Stimulated activated CD4-positive, alpha-beta T cell treated with anti-CD3 and anti-CD28 coated beads, Interleukin-1b, Interleukin-23, amount 100 ng/mL, for 48 hours (primary cell): ENCODE results near the gene PHF21B.
"Not testable (repeated sequence)": the region's sequence is repeated elsewhere in the genome, so short reads cannot be mapped to it uniquely, and the experiment has no call there.

Experiments
- DNase-seq: peaks from one replicate; pipeline ENCODE4 v3.0.0-alpha.2; 2020

Gene PHF21B

DNA sequence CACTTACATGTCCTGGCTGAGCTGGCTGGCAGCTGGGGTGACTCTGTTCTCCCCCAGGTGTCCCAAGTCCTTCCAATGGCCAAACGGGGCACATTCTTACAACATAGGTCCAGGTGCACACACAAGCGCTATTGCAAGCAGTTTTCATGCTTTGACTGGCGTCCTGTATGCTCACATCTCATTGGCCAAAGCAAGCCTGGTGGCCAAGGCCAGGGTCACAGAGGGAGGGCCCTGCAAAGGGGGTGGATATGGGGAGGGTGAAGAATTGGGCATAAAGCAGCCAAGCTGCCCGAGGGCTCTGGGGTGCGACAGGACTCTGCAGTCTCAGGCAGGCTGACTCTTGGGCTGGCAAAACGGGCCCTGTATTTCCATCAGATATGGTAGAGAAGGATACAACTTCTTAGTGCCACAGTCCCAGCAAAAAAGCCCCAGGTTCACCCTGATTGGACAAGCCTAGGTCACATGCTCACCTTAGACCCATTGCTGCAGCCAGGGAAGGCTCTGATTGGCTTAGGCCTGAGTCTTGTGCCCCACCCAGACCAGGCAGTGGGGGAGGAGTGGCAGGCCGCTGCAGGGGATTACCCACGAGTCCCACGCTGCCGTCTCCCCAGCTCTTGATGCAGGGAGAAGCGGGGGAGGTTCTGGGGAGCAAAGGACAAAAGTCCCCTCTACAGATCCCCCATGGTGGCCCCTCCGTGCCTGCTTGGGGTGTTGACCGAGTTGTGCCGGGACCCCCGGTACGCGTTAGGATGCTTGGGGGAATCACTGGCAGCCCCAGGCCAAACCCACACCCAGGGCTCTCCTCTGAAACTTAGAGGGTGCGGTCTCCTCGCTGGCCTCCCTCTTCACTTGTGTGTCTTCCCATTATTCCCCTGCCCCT, 146.6 kb downstream of the PHF21B start:
- no peak for DNase-seq

DNA sequence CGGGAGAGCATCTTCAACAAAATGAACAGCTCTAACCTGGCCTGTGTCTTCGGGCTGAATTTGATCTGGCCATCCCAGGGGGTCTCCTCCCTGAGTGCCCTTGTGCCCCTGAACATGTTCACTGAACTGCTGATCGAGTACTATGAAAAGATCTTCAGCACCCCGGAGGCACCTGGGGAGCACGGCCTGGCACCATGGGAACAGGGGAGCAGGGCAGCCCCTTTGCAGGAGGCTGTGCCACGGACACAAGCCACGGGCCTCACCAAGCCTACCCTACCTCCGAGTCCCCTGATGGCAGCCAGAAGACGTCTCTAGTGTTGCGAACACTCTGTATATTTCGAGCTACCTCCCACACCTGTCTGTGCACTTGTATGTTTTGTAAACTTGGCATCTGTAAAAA, 147.5 kb downstream of the PHF21B start:
- DNase-seq, result no peak

DNA sequence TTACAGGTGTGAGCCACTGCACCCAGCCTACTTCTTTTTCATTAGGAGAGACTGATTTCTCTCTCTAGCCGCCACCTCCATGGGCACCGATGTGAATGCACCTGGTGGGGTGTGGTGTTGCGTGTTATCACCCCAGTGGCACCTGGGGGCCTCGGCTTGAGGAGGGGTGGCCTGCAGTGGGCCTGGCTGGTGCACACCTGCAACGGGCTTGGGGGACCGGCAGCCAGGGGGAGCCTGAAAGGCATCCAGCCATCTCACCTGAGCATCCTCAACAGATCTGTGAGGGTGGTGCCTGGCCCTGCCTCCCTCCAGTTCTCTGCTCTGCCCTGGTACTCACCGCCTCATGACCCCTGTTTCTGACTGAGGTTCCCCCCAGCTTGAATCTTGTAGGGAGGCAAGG, 148.6 kb downstream of the PHF21B start:
- no peak for DNase-seq

DNA sequence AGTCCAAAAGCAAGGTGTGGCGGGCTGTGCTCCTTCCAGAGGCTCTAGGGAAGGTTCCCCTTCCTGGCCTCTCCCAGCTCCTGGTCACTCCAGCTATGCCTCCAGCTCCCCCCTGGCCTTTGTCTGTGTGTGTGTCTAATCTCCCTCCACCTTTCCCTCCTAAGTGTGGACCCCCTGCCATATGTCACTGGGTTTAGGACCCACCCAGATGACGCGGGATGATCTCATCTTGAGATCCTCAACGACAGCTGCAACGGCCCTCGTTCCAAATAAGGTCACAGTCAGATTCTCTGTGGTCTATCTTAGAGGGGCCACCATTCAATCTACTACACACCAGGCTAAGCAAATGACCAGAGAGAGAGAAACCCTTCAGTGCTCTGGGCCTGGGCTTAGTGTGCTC, 149.5 kb downstream of the PHF21B start:
- DNase-seq, result no peak

DNA sequence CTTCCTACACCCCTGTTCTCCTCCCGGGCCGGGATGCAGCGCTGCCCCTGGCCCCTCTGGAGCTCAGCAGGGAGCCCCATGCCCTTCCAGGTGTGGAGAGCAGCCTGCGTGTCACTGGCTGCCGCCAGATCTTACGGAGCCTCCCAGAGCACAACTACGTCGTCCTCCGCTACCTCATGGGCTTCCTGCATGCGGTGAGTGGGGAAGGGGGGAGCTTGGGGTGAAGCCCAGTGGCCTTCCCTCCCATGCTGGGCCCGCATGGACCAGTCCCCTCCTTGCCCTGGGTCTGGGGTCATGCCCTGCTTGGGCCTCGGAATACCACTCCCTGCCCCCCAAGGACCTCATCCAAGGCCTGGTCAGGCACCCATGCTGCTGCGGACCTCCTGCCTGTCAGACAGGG, 150.2 kb downstream of the PHF21B start:
- DNase-seq, result no peak

GRCh38 chr22:44858819-44859218, 151.0 kb downstream of the PHF21B start:
- DNase-seq, result not testable (repeated sequence)

DNA sequence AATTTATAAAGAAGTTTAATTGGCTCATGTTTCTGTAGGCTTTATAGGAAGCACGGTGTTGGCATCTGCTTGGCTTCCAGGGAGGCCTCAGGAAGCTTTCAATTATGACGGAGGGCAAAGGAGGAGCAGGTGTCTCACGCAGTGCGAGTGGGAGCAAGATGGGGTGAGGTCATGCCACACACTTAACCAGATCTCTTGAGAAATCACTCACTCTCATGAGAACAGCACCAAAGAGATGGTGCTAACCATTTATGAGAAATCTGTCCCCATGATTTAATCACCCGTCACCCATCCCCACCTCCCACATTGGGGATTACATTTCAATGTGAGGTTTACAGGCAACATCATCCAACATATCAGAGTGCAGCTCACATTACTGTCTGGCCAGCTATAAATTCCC, 153.9 kb downstream of the PHF21B start:
- DNase-seq, result peak; percentile 41

DNA sequence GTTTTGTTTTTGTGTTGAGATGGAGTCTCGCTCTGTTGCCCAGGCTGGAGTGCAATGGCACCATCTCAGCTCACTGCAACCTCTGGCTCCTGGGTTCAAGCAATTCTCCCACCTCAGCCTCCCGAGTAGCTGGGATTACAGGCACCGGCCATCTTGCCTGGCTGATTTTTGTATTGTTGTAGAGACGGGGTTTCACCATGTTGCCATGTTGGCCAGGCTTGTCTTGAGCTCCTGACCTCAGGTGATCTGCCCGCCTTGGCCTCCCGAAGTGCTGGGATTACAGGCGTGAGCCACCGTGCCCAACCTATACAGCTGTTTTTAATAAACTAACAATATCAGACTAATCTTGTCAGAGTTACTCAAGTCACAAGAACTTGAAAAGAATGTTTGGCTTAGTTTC, 155.2 kb downstream of the PHF21B start:
- not testable (repeated sequence) for DNase-seq

DNA sequence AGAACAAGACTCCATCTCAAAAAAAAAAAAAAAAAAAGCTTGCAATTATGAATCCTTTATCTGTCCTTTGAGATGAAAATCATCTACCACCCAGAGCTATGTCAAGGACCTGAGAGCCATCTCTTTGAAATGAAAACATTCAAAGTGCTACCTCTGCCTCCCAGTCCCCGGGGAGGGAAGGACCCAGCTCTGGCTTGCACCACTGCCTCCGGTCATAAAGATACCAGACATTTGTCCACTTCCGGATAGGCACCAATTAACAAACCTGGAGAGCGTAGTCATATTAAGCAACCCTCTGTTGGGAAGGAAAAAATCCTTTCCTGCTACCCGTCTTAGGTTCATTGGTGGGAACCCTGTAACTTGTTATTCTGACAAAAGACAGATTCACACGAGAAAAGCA, 158.9 kb downstream of the PHF21B start:
- no peak for DNase-seq

DNA sequence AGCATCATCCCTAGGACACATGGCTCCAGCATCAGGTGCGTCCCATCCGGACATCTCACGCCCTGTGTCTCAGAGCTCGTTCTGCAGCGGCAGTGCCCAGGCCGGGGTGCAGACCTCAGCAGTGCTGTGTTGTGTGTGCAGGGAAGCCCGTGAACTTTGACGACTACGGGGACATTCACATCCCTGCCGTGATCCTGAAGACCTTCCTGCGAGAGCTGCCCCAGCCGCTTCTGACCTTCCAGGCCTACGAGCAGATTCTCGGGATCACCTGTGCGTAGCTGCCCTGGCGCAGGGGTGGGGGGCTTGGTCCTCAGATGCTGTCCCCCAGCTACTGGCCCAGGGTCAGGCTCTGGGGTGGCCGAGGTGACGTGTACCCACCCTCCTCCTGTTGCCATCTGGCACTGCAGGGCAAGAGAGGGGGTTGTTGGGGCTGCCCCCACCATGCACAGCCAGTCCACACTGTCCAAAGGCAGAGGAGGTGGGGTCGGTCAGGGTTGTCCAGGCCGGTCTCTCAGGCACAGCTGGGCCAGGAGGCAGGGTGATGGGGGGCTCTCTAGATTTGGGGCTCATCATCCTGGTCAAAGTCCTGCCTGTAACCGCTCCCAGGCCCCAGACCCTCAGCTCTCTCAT, 160.9 kb downstream of the PHF21B start:
- DNase-seq, result no peak

DNA sequence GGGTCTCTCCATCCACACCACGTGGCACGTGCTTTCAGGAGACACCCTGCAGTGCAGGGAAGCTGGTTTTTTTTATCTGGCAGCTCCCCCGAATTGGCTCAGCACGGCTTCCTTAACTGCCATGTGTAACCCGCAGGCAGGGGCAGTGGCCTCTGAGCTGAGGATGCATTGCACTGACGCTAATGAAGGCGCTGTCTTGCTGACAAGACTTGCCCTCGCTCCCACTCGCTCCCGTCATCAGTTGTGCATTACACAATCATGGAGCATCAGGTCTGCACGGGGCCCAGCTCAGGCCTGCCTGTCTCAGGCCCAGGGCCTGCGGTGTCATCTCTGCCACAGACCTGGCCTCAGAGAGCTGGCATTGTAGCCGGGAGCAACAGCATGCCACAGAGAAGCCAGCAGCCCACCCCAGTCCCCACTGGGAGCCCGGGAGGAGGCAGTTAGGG, 161.5 kb downstream of the PHF21B start:
- DNase-seq, result no peak

- DNase-seq, result no peak
Measured at GRCh38 chr22:44847892-44848291, 161.9 kb downstream of the PHF21B start.

DNA sequence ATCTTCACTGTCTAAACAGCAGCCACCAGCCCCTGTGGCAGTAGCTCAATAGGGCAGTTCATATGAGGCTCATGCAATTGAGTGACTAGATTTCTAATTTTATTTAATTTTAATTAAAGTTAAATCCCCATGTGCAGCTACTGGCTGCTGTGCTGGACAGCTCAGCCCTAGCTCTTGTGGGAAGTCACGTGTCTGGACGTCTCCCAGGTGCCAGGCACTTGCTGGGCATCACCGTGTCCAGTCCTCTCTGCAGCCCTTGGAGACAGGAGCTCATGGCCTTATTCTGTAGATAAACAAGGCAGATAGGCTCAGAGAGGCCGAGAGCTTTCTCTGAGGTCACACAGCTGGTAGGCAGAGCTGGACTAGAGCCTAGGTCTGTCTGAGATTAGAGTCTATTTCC, 162.4 kb downstream of the PHF21B start:
- no peak for DNase-seq

- DNase-seq, result no peak
Measured at GRCh38 chr22:44846726-44847275, 163.0 kb downstream of the PHF21B start.

- no peak for DNase-seq
Measured at GRCh38 chr22:44845796-44846720, 163.7 kb downstream of the PHF21B start.

- no peak for DNase-seq
Measured at GRCh38 chr22:44845191-44845590, 164.6 kb downstream of the PHF21B start.

- DNase-seq, result no peak
Measured at GRCh38 chr22:44842417-44842816, 167.4 kb downstream of the PHF21B start.

DNA sequence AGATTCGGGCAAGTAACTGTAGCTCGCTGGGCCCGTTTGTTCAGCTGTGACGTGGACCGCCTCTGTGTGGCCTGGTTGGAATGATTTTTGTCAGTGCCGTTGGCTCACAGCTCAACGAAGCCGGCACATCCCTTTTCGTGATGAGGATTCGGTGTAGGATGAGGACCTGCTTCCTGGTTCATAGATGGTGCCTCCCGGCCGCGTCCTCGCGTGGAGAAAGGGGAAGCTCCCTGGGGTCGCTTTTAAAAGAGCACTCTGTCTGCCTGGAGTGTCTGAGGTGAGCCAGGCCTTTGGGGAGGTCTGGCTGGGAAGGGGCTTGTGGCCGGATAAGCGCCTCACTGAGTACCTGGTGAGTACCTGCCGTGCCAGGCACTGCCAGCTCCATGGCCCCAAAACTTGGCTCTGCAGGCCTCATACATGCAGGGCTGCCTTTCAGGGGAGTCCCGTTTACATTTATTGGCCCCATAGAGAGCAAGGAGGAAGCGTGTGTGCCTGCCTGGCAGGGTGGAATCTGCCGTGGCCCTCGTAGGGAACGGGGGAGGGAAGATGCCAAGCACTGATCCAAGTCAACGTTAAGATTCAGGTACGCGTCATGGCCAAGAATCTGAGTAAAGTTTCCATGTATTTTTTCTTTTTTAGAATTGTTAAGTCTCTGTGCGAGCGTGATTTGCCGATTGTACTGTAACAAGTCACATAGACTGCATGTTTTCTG, 169.0 kb downstream of the PHF21B start:
- no peak for DNase-seq

DNA sequence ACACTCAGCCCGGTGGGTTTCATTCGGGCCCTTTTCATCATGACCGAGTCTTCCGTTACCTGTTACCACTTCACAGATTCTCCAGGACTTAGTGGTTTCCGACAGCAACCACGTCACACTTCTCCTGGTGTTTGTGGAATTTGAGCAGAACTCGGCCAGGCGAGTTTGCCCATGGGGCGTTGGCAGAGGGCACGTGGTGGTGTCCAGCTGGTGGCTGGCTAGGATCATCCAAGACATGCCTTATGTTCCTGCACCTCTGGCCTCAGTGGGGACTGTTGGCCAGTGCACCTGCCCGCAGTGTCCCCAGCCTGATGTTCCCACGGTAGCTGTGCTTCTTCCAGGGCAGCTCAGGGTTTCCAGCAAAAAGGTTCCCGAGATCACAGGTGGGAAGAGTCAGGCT, 170.1 kb downstream of the PHF21B start:
- no peak for DNase-seq

- DNase-seq, result no peak
Measured at GRCh38 chr22:44839061-44839460, 170.7 kb downstream of the PHF21B start.

GRCh38 chr22:44838316-44839016, 171.3 kb downstream of the PHF21B start:
- DNase-seq, result no peak

DNA sequence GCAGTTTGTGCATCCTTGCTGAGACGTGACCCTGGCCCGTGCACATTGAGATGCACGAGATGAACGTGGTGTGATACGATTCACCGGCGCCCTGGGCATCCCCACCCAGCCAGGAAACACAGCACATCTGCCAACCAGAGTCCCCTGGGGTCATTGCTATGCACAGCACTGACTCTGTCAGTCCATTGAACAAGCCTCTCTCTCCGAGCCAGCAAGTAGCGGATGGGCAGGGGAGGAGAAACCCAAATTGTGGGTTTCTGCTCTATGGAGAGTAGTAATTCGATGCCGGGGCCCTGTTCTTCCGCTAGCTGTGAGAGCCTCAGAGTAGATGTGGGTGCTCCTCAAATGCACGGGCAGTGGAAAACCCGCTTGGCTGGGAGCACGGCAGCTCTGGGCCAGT, 172.3 kb downstream of the PHF21B start:
- no peak for DNase-seq
